DMS79 treated with DMSO at 0.1 percent for 48 hours (cell line): Measurements from ENCODE around the gene HEATR5B.
"Not testable (repeated sequence)": the region's sequence is repeated elsewhere in the genome, so short reads cannot be mapped to it uniquely, and the experiment has no call there.

Experiments used
- DNase-seq: peaks from one replicate; lab custom pipeline; 2025; lab: John Stamatoyannopoulos, UW

The HEATR5B gene

DNA sequence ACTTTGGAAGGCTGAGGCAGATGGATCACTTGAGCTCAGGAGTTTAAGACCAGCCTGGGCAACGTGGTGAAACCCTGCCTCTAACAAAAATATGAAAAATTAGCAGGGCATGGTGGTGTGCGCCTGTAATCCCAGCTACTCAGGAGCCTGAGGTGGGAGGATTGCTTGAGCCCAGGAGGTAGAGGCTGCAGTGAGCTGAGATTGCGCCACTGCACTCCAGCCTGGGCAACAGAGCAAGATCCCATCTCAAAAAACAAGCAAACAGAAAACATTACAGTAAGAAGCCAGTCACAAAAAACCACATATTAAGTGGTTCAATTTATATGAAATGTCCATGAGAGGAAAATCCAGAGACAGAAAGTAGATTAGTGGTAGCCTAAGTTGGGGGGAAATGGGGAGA, 105.2 kb downstream of the HEATR5B start:
- DNase-seq = not testable (repeated sequence)

DNA sequence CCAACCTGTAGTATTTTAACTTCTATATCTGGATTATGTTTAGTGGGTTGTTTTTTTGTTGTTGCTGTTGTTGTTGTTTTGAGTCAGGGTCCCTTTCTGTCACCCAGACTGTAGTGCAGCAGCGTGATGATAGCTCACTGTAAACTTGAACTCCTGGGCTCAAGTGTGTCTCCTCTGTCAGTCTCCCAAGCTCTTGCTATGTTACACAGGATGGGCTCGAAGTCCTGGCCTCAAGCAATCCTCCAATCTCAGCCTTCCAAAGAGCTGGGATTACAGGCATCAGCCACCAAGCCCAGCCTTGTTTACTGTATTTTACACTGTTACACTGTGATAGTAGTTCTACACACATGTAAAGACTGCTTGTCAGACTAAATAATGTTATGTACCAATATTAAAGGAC, 108.1 kb downstream of the HEATR5B start:
- no peak for DNase-seq

DNA sequence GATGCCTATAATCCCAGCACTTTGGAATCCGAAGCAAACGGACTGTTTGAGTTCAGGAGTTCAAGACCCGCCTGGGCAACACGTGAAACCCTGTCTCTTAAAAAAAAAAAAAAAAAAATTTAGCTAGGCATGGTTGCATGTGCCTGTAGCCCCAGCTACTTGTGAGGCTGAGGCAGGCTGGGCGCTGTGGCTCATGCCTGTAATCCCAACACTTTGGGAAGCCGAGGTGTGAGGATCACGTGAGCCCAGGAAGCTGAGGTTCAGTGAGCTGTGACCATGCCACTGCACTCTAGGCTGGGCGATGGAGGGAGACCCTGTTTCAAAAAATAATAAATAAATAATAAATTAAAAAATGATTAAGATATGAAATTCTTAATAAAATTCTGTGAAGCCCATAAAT, 108.9 kb downstream of the HEATR5B start:
- no peak for DNase-seq

- DNase-seq = no peak
These were observed 110.9 kb downstream of the HEATR5B start for GRCh38 chr2:36973320-36973719.

- no peak for DNase-seq
These were observed 112.2 kb downstream of the HEATR5B start for GRCh38 chr2:36971990-36972389.

DNA sequence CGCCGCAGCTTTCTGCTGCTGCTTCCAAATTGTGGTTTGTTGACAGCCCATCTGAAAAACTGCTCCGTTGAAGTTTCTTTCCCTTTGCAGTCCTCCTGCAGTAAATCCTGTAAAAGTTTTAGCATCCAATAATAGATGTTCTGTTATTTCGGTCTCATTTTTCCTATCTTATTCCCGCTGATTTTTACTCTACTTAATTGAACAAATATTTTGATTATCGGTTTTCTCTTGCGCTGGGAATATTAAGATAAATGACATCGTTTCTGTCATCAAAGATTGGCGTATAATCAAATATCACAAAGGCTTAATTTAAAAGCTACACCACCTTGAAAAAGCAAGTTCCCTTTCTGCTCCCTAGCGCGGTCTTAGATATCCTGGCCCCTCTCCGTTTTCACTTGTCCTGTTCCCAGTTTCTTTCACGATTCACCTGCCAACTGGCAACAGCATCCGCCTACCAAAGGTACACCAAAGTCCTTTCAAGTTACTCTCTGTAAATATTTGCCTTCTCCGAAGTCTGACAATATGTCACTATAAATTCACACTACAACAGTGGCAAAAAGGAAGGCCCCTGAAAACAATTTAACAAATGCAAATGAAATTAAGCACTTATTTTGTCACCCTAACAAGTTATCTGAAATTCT, 116.8 kb downstream of the HEATR5B start:
- no peak for DNase-seq

GRCh38 chr2:36966370-36967235, 117.6 kb downstream of the HEATR5B start, which contains the start of gene STRN:
Gene STRN (minus strand): TSS chr2:36966536. CDS start chr2:36966463, 73 bp downstream.
- peak; percentile 87 for DNase-seq

- peak; percentile 46 for DNase-seq
These were observed 118.3 kb downstream of the HEATR5B start for GRCh38 chr2:36965751-36966369.

DNA sequence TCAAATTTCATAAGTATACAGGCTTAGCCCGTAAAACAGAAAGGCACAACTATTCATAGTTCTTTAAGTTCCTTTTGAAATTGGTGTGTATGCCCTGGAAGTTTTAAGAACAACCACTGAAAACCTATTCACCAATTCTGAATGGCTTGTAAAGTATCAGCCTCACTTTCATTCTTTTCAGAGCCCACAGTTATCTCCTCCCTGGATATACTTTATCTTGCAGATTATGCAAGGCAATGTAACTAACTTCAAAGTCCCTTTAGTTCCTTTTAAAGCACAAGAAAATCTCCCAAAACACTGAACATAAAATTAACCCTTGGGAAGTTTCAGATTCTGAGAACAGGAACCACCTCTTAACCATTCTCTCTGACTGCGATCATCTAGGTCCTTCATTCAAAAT, 119.0 kb downstream of the HEATR5B start:
- no peak for DNase-seq

GRCh38 chr2:36964496-36965058, 119.6 kb downstream of the HEATR5B start:
- no peak for DNase-seq

DNA sequence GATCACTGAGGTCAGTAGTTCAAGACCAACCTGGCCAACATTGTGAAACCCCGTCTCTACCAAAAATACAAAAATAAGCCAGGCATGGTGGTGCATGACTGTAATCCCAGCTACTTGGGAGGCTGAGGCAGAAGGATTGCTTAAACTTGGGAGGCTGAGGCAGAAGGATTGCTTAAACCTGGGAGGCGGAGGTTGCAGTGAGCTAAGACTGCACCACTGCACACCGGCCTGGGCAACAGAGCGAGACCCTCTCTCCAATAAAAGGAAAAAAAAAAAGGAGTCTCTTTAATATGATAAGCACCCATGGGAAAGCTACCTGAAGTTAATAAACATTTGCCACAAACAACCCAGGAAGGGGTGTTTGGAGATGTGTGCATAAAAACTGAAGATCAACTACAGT, 120.4 kb downstream of the HEATR5B start:
- DNase-seq = no peak

DNA sequence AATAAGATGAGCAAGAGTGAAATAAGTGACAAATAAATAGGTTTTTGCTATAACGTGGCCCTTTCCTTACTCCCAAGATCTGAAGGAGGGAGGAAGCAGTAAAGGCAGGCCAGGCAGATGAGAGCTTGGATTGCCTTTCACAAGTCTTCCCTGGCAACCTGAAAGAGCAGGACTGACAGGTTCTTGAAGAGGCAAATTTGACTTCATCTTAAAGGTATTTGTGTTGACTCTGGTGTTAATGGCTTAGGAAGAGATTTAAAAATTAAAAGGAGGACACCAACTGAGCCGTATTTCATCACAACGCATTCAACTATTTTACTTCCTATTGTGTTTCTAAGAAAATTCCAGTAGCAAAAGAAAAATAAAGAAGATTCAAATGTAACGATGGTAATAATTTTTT, 121.1 kb downstream of the HEATR5B start:
- DNase-seq = no peak

DNA sequence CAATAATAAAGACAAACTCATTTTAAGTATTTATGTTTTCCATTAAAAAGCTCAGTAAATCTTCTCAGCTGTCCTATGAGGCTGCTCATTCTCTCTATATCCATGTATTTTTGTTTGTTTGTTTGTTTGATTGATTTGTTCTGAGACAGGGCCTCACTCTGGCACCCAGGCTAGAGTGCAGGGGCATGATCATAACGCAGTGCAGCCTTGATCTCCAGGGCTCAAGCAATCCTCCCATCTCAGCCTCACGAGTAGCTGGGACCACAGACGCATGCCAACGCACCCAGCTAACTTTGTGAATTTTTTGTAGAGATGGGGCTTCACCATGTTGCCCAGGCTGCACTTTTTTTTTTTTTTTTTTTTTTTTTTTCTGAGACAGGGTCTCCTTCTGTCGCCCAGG, 123.4 kb downstream of the HEATR5B start:
- DNase-seq = no peak

GRCh38 chr2:36960005-36960675, 124.0 kb downstream of the HEATR5B start:
- no peak for DNase-seq

- DNase-seq = no peak
These were observed 129.1 kb downstream of the HEATR5B start for GRCh38 chr2:36954977-36955607.

DNA sequence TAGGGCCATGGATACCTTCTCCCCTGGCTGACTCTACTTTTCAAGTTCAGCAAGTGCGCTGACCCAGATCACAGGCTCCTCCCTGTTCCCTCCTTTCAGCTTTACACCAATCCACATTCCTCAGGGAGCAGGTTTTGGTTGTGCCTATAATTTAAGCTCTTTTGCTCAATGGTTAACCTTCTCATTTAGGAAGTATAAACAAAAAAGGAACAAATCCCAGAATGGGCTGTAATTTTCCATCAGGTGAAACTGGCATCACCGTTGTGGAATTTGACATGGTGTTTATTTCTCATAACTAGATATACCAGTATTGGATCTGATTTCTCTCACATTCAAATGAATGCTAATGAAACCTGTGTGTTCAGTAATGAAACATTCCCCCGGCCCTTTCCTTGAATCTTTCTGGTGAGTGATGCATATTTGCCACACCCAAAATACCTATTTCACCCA, 131.4 kb downstream of the HEATR5B start:
- no peak for DNase-seq

GRCh38 chr2:36951574-36951973, 132.6 kb downstream of the HEATR5B start:
- DNase-seq = no peak

DNA sequence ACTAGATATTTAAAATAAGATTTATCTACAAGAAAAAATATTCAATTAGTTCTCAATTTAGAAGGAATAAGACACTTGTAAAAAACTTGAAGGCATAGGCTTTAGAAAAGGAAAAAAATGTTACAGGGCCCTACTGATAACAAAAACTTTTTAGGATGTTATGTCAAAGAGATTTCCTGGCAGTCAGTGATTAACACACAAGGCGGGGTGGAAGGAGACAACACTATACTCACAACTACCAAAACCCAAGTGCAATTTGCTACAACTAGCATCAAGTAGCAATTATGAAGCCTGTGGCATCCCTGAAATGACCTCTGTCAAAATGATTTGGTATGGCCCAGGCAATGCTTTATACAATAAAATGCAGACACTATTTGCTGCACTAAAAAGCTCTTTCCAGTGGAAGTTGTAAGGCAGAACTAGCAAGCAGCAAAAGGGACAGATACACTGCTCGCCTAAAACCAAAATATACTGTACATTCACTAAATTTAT, 133.1 kb downstream of the HEATR5B start:
- DNase-seq = no peak

DNA sequence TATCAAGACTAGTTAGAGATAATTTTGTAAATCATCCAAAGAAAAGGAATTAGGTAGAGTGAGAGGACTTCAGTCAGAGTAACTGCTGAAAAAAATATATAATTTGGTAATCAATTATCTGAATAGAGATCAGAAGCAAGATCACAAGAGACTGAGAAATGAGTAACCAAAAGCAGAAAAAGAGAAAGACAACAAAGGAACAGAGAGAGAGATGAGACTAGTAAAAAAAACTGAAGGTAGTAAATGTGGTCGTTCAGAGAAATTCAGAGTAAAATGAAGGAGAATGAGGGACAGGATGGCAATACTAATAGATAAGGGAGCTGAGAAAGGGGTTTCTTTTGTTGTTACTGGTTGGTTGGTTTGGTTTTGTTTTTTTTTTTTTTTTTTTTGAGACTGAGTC, 134.3 kb downstream of the HEATR5B start:
- no peak for DNase-seq

DNA sequence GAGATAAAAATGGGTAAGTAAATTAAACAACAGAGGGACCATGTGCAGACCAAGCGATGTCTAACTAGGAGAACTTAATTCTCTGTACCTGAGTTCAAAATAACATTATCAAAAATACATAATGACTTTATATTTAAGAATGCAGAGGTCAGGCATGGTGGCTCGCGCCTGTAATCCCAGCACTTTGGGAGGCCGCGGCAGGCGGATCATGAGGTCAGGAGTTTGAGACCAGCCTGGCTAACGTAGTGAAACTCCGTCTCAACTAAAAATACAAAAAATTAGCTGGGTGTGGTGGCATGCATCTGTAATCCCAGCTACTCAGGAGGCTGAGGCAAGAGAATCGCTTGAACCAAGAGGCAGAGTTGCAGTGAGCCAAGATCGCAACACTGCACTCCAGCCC, 138.9 kb downstream of the HEATR5B start:
- DNase-seq = not testable (repeated sequence)

- DNase-seq = no peak
These were observed 142.3 kb downstream of the HEATR5B start for GRCh38 chr2:36941867-36942266.
